Kidney (tissue), 14 donors: ENCODE data around the gene INO80E. TPM values are rescaled to one million over a fixed set of nuclear protein-coding genes. Genes with fewer than 3 reads are reported as not detected.

Experiments
- DNase-seq, 5 donors: peaks; one replicate each; pipeline ENCODE4 v3.0.0-alpha.2; 2013 to 2020
- FAIRE-seq: peaks from 2 replicates; lab custom pipeline; 2012; peaks lifted over from hg19 to GRCh38; lab: Jason Lieb, UNC
- H3K27ac ChIP-seq, 2 donors: one replicate each; pipeline ENCODE4 v1.7.0; 2013; ENCODE audit warnings: low read depth in 2 of 2, low read length in 2 of 2, inconsistent platforms in 1 of 2
- H3K27me3 ChIP-seq: one replicate; pipeline ENCODE4 v1.7.1; 2013; ENCODE audit warnings: low read length, inconsistent platforms; ENCODE audit not compliant: control insufficient read depth, insufficient read depth
- H3K36me3 ChIP-seq, 3 donors: one replicate each; pipeline versions ENCODE4 v1.7.0 to v1.7.1; 2013; ENCODE audit warnings: low read length in 3 of 3, control low read depth in 1 of 3, inconsistent platforms in 1 of 3; ENCODE audit not compliant: insufficient read depth in 3 of 3, control insufficient read depth in 2 of 3
- H3K4me1 ChIP-seq, 3 donors: one replicate each; pipeline versions ENCODE4 v1.7.0 to v1.7.1; 2013; ENCODE audit warnings: low read length in 3 of 3, inconsistent platforms in 1 of 3, low read depth in 1 of 3; ENCODE audit not compliant: control insufficient read depth in 2 of 3, insufficient read depth in 2 of 3
- H3K4me3 ChIP-seq, 3 donors: one replicate each; pipeline versions ENCODE4 v1.7.0 to v1.8.1; 2013; ENCODE audit warnings: low read length in 3 of 3, control low read depth in 1 of 3, inconsistent platforms in 1 of 3
- H3K9ac ChIP-seq, 3 donors: one replicate each; pipeline versions ENCODE4 v1.7.0 to v1.7.1; 2013; ENCODE audit warnings: low read length in 3 of 3, control low read depth in 1 of 3, inconsistent platforms in 1 of 3
- H3K9me3 ChIP-seq, 3 donors: one replicate each; pipeline versions ENCODE4 v1.7.0 to v1.7.1; 2013; ENCODE audit warnings: low read length in 3 of 3, control low read depth in 1 of 3, inconsistent platforms in 1 of 3; ENCODE audit not compliant: control insufficient read depth in 2 of 3, insufficient read depth in 1 of 3
- CTCF ChIP-seq: IDR thresholded peaks from 3 replicates; pipeline ENCODE4 v1.5.1; 2012; ENCODE audit warnings: mild to moderate bottlenecking, moderate library complexity, borderline replicate concordance; ENCODE audit not compliant: insufficient read depth; ENCODE audit errors: extremely low read depth
- intact Hi-C: fragments of 100-400 bp; cut with DNase I; formaldehyde crosslinking; loops from one replicate; pipeline ENCODE4 v1.11.1; 2022
- polyA plus RNA-seq: library from polyadenylated mRNA; stranded (reverse); fragments of 350-450 nt; fragmentation: Illumina TruSeq; extraction: RNeasy Lipid Tissue Mini Kit (QIAGEN cat#74804); gene quantifications from one replicate; pipeline ENCODE4 v1.2.3, GENCODE V29; 2014; ENCODE audit warnings: low read depth, low replicate concordance; ENCODE audit not compliant: insufficient read depth
- total RNA-seq: library from RNA; stranded (reverse); fragmentation: NEBNext Ultra II Directional; extraction: Animal tissue kit (Norgen Biotek cat#: 25700); gene quantifications from one replicate; pipeline ENCODE4 v1.2.1, GENCODE V29; 2021
- donor health status: control.
- donor health status: control.
- donor health status: control.
- donor health status: control.
- donor health status: control.
- donor health status: DM: yes; HTN: yes; CAD: no.
- donor health status: Normal renal cell carcinoma (clear cell type).

INO80E gene
- total and polyA plus RNA-seq, 2 donors from 2014 or later, result 52.7 to 74.1 TPM

DNA sequence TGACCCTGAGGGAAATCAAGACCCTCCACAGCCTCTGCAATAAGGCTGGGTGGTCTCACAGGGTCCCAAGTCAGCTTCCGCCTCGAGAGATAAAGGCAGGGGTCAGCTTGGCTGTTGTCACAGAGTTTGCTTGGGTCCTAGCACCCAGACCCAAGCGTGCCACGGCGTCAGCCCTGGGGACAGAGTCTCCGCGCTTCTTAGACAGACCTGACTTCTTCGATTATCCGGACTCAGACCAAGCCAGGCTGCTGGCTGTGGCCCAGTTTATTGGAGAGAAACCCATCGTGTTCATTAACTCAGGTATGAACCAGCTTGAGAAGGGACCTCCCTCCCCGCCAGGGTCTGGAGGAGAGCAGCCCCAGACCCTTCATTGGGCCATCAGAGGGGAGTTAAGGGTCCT, 27.5 kb downstream of the INO80E start:
- no peak overlapping the region for H3K27ac ChIP-seq
- H3K27me3 ChIP-seq, result no peaks in the 10 kb centered on the region
- H3K9ac ChIP-seq, result no peak overlapping the region
- H3K4me3 ChIP-seq, result no peak overlapping the region
- intact Hi-C loops, result no loop called here
- no peak for FAIRE-seq
- peaks cover 0 to 8% (median 0%) of the 10 kb centered on the region in 3 donors for H3K4me1 ChIP-seq
- TF ChIP-seq CTCF, result no peak
- no peak for DNase-seq
- H3K9me3 ChIP-seq, result no peaks in the 10 kb centered on the region
- H3K36me3 ChIP-seq, result no peaks in the 10 kb centered on the region

GRCh38 chr16:30024451-30024850, 28.4 kb downstream of the INO80E start:
- no peak overlapping the region for H3K4me3 ChIP-seq
- intact Hi-C loops, result no loop called here
- FAIRE-seq (no peak), DNase-seq (no peak)
- H3K9ac ChIP-seq, result no peak overlapping the region
- H3K4me1 ChIP-seq, result peaks cover 0 to 8% (median 0%) of the 10 kb centered on the region in 3 donors
- TF ChIP-seq CTCF, result no peak
- H3K27ac ChIP-seq, result no peak overlapping the region
- no peaks in the 10 kb centered on the region for H3K27me3 ChIP-seq
- no peaks in the 10 kb centered on the region for H3K36me3 ChIP-seq
- no peaks in the 10 kb centered on the region for H3K9me3 ChIP-seq

DNA sequence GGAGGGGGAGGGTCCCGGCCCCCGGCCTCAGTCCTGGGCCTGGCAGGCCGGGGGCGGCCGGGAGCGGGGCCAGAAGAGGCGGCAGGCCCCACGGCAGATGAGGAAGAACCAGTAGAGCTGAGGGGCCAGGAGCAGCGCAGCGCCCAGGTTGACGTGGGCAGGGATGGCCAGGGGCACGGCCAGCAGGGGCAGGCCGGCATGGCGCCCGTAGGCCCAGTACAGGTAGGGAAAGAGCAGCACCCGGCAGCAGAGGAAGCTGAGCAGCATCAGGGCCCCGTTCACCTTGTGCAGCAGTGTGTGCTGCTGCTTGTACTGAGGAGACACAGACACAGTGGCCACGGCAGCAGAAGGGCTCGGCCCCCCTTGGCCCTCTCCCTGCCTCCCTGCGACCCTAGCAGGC, 29.1 kb downstream of the INO80E start:
- no peak overlapping the region for H3K9ac ChIP-seq
- no peaks in the 10 kb centered on the region for H3K9me3 ChIP-seq
- no peak for TF ChIP-seq CTCF
- FAIRE-seq, result no peak
- H3K4me3 ChIP-seq, result no peak overlapping the region
- intact Hi-C loops, result no loop called here
- H3K4me1 ChIP-seq, result peaks cover 0 to 8% (median 0%) of the 10 kb centered on the region in 3 donors
- no peaks in the 10 kb centered on the region for H3K27me3 ChIP-seq
- no peak overlapping the region for H3K27ac ChIP-seq
- no peaks in the 10 kb centered on the region for H3K36me3 ChIP-seq
- DNase-seq, result no peak

DNA sequence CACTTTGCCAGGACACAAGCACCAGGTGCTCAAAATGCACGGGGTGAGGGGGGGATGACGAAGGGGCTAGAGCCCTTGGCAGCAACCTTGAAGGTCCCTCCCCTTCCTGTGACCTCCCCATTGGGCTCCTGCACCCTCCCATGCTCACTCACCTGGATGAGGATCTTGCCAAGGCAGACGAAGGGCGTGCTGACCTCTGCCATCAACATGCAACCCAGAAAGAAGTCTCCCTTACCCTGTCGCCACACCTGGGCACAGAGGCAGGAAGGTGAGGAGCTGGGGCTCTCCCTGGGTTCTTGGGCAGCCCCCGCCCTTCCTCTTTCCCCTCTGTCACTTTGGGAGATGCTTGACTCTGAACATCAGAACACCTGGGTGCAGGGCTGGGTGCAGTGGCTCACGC, 29.5 kb downstream of the INO80E start:
- H3K9ac ChIP-seq, result no peak overlapping the region
- H3K4me1 ChIP-seq, result peaks cover 0 to 8% (median 0%) of the 10 kb centered on the region in 3 donors
- no peak for TF ChIP-seq CTCF
- no peaks in the 10 kb centered on the region for H3K9me3 ChIP-seq
- H3K27ac ChIP-seq, result no peak overlapping the region
- DNase-seq (peak in 1 of 5 donors; percentile 69), FAIRE-seq (no peak)
- no peaks in the 10 kb centered on the region for H3K27me3 ChIP-seq
- intact Hi-C loops, result no loop called here
- H3K36me3 ChIP-seq, result no peaks in the 10 kb centered on the region
- no peak overlapping the region for H3K4me3 ChIP-seq
